Dermis microvascular lymphatic vessel endothelial cell (primary cell): ENCODE results near the gene FSIP2. TPM values are rescaled to one million over a fixed set of nuclear protein-coding genes. Genes with fewer than 3 reads are reported as not detected.
"Not testable (repeated sequence)": the region's sequence is repeated elsewhere in the genome, so short reads cannot be mapped to it uniquely, and the experiment has no call there.

Source experiments
- DNase-seq, 2 donors: peaks; one replicate each; pipeline versions ENCODE4 v3.0.0 to v3.0.0-alpha.2; 2010; ENCODE audit warnings: low read depth in 2 of 2
- total RNA-seq: library from RNA; depleted of rRNA; stranded (reverse); fragments of >200 nt; gene quantifications from 2 replicates; pipeline ENCODE4 v1.2.1, GENCODE V29; 2014

Gene FSIP2
- total RNA-seq, 1 donor from 2014 or later, result under 0.01 TPM

DNA sequence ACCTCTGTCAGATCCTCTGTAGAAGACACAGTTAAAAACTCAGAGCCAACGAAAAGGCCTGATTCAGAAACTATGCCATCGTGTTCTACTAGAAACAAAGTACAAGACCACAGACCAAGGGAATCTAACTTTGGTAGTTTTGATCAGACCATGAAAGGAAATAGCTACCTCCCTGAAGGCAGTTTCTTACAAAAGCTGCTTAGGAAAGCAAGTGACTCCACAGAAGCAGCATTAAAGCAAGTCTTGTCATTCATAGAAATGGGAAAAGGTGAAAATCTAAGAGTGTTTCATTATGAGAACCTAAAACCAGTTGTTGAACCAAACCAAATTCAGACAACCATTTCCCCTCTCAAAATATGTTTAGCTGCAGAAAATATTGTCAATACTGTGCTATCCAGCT, 58.2 kb downstream of the FSIP2 start:
- DNase-seq, result no peak

DNA sequence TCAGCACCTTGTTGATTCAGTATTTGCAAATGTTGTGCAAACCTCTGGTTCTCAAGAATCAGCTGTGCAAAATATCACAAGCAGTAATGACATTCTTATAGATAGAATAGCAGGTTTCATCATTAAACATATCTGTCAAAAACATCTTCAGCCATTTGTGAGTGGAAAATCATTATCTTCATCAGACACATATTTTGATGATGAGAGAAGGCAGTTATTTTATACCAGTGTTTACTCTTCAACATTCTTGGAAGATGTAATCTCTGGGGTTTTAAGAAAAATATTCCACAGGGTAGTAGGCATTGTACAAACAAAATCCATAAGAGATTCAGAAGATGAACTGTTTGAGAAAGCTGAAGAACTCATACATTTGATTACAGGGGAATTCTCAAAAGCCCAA, 64.3 kb downstream of the FSIP2 start:
- no peak for DNase-seq

DNA sequence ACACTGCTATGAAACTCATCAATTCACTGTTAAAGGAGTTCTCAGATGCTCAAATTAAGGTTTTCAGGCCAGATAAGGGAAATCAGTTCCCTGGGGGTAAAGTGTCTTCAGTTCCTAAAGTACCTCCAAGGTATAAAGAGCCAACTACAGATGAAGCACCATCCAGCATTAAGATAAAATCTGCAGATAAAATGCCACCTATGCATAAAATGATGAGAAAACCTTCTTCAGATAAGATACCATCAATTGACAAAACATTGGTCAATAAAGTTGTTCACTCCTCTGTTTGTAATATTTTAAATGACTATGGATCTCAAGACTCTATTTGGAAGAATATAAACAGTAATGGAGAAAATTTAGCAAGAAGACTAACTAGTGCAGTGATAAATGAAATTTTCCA, 68.2 kb downstream of the FSIP2 start:
- DNase-seq, result no peak

DNA sequence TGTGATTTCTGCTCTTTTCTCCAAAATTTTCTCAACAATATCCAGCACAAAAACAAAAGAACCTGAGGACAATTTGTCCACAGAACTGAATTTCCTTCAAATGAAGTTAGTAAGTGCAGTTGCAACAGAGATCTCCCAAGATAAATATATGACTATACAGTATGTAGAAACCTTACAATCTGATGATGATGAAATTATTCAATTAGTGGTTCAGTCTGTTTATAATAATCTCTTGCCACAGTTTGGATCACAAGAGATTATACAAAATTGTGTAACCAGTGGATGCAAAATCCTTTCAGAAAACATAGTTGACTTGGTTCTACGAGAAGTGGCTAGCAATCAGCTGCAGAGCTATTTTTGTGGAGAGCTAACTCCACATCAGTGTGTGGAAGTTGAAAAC, 68.7 kb downstream of the FSIP2 start:
- no peak for DNase-seq

DNA sequence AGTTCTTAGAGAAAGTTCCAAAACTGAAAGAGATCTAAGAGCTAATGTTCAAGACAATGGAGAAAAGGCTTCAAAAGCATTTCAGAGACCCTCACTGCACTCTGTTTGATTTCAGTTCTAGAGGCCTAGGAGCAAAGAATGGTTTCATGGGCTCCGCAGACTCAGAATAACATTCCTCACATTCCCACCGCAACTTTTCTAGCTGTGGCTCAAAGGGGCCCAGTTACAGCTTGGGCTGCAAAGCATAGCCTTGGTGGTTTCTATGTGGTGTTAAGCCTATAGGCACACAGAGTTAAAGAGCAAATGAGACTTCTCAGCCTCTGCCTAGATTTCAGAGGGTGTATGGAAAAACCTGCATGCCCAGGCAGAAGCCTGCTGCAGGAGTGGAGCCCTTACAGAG, 73.0 kb downstream of the FSIP2 start:
- no peak for DNase-seq

DNA sequence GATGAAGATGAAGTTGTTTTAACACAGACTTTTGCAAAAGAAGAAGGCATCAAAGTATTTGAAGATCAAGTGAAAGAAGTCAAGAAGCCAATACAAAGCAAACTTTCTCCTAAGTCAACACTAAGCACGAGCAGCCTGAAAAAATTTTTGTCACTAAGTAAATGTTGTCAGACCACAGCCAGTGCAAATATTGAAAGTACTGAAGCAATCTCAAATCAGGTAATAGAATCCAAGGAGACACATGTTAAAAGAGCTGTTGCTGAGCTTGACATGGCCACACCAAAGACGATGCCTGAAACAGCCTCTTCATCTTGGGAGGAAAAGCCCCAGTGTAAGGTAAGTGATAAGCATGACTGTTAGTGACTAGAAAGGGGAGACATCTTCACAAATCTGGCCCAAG, 75.1 kb downstream of the FSIP2 start:
- no peak for DNase-seq

DNA sequence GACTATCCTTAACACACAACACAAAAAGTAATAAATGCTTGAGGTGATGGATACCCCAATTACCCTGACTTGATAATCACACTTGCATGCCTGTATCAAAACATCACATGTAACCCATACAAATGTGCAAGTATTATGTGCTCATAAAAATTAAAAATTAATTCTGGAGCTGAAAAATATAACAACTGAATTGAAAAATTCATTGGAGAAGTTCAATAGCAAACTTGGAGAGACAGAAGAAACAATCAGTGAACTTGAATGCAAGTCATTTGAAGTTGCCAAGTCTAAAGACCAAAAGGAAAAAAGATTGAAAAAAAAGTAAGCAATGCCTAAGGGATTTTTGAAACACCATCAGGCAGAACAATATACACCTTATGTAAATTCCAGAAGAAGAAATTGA, 79.4 kb downstream of the FSIP2 start:
- DNase-seq, result no peak

DNA sequence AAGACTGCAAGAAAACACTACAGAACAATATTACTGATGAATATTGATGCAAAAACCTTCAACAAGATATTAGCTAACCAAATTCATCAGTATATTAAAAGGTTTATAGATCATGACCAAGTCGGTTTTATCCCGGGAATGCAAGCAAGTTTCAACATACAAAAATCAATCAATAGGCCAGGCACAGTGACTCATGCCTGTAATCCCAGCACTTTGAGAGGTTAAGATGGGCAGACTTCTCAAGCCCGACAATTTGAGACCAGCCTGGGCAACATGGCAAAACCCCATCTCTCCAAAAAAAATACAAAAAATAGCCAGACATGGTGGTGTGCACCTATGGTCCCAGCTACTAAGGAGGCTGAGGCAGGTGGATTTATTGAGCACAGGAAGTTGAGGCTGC, 82.9 kb downstream of the FSIP2 start:
- no peak for DNase-seq

DNA sequence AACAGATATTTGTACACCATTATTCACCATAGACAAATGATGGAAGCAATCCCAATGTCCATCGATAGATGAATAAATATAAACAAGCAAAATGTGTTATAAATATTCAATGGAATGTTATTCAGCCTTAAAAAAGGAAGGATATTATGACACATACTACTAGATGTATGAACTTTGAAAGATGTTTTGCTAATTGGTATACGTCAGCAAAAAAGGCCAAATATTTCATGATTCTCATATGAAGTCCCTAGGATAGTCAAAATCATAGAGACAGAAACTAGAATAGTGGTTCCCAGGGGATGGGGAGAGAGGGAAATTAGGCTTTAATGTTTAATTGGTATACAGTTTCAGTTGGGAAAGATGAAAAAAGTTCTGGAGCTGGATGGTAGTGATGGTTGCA, 85.2 kb downstream of the FSIP2 start:
- DNase-seq, result no peak

DNA sequence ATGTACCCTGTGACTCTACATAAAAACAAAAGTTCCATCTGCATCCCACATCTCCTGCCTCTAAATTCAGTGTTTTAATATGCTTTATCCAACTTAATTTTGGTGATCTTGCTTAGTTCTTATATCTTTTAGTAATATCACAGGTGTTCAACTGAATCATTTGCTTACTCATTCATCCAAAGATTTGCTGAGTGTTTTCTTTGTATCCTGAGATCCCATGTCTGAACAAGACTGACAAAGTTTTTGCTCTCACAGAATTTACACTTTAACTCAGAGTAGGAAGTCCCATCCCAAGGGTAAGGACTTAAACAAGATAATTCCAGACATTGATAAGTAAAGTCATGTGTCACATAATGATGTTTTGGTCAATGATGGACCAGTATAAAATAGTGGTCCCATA, 87.0 kb downstream of the FSIP2 start:
- no peak for DNase-seq

DNA sequence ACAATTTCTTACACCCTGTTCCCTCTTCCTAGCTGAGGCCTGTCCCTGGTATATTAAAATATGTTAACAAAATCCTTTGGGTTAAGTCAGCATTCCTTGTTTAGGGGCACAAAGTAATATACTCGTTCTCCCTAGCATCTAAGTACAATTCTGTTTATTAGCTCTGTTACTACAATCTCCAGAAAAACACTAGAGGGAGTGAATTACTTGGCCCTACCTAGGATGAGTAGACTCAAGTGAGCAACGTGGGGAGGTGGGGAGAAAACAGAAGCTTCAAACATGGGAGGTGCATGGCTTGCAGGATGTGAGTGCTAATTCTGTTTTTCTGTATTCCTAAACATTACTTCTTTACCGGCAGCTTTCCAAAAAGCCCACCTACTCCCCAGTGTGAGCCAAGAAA, 89.7 kb downstream of the FSIP2 start:
- DNase-seq, result no peak

DNA sequence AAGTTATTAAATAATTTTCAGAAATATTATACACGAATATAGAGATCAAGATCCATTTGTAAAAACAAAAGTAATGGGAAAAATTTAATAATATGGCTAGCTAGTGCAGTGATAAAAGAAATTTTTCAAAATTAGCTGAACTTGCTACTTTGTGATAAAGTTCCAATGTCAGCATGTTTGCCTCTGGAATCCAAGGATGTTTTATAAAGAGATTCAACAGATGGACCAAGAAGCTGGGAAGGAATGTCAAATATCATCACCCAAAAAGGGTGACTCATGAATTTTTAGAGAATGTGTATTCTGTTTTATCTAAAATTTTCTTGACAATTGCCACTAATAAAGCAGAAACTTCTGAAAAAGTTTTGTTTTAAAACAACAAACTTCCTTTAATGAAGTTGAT, 95.3 kb downstream of the FSIP2 start:
- DNase-seq, result no peak

DNA sequence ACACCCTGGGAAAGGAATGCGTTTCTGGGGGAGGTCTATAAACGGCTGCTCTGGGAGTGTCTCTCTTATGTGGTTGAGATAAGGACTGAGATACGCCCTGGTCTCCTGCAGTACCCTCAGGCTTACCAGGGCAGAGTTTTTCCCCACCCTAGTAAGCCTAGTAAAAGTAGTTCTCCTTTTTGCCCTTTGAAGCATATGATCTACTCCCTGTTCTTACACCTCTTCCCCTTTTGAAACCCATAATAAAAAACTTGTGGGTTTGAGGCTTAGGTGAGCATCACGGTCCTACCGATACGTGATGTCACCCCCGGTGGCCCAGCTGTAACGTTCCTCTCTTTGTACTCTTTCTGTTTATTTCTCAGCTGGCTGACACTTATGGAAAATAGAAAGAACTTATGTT, 97.4 kb downstream of the FSIP2 start:
- no peak for DNase-seq

DNA sequence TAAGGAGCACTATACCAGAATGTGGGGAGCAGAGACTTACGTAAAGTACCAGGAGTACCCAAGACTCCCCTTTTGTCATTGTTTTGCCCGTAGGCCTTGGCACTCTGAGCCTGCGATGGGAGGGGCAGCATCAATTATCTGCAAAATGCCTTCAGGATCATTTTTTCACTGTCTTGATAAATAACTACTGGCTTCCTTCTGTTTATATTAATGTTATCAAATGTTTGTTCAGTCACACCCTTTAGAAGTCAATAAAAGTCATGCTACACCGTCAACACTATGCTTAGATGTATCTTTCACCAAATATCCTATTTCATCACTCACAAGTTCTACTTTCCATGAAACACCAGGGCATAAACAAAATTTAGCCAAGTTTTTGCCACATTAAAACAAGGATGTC, 116.3 kb downstream of the FSIP2 start:
- no peak for DNase-seq

DNA sequence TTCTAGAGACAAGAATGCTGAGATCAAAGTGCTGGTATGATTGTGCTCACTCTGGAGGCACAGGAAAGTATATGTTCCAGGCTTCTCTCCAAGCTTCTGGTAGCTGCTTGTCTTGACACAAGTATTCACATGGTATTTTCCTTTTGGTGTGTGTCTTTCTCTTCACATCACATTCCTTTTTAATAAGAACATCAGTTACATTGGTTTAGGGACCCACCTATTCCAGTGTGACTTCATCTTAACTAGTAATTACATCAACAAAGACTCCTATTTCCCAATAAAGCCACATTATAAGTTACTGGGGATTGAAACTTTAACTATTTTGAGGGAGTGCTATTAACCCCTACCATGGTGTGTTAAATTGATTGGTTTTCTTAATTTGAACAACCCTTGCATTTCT, 119.1 kb downstream of the FSIP2 start:
- no peak for DNase-seq

DNA sequence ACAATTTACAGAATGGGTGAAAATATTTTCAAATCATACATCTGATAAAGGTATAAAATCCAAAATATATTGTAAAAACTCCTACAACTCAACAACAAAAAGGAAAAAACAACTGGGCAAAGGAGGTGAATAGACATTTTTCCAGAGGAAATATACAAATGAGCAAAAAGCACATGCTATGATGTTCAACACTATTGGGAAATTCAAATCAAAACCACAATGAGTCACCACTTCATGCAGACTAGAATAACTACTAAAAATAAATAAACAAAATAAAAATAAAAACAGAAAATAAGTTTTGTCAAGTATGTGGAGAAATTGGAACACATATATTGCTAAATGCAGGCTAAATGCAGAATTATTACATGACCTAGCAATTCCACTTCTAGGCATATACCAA, 120.9 kb downstream of the FSIP2 start:
- DNase-seq, result no peak

DNA sequence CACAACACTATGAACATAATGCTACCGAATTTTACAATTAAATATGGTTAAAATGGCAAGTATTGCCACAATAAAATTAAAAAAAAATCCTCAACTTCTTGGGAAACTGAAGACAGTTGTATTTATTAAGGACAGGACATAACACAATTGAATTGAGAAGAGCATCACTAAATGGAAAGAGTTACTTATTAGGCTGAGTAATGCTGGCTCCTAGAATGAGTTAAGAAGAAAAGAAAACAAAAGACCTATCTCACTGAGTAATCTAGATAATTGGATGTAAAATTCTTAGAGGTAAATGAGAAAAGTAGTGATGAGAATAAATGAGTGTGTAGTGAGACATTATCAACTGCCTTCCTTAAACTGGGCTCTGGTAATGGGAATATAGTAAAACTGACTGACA, 121.7 kb downstream of the FSIP2 start:
- no peak for DNase-seq

DNA sequence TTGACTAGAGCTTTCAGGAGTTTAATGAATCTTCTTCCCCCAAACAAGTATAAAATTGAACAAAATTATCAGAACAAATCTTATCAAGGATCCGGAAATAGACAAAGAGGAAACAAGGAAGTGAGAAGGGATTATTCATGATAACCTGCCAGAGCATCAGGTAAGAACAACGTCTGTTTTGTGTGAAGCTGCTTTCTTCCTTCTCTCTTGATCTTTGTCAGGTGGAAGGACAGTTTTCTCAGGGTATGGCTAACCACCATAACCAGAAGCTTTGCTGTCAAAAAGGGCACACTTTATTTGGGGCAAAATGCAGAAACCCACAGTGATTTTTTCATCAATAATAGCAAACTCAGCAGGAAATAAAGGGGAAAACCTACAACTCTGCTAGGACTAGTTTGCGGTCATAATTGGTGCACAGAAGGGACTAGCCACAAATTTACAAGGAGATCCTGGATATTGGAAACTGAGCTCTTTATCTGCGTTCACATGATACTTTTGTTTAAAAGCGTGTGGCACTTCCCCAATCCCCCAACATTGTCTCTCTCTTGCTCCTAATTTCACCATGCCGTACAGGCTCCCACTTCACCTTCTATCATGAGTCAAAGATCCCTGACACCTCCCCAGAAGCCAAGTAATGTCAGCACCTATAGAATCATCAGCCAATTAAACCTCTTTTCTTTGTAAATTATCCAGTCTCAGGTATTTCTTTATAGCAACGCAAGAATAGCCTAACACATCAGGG, 124.2 kb downstream of the FSIP2 start:
- no peak for DNase-seq

DNA sequence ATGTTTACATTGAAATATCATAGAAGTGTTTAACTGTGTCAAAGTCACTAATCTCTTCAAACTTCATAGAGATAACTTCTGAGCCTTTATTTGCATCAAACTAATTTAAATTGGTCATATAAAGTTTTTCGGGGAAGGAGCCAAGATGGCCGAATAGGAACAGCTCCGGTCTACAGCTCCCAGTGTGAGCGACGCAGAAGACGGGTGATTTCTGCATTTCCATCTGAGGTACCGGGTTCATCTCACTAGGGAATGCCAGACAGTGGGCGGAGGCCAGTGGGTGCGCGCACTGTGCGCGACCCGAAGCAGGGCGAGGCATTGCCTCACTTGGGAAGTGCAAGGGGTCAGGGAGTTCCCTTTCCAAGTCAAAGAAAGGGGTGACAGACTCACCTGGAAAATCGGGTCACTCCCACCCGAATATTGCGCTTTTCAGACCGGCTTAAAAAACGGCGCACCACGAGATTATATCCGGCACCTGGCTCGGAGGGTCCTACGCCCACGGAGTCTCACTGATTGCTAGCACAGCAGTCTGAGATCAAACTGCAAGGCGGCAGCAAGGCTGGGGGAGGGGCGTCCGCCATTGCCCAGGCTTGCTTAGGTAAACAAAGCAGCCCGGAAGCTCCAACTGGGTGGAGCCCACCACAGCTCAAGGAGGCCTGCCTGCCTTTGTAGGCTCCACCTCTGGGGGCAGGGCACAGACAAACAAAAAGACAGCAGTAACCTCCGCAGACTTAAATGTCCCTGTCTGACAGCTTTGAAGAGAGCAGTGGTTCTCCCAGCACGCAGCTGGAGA, 126.1 kb downstream of the FSIP2 start:
- not testable (repeated sequence) for DNase-seq

DNA sequence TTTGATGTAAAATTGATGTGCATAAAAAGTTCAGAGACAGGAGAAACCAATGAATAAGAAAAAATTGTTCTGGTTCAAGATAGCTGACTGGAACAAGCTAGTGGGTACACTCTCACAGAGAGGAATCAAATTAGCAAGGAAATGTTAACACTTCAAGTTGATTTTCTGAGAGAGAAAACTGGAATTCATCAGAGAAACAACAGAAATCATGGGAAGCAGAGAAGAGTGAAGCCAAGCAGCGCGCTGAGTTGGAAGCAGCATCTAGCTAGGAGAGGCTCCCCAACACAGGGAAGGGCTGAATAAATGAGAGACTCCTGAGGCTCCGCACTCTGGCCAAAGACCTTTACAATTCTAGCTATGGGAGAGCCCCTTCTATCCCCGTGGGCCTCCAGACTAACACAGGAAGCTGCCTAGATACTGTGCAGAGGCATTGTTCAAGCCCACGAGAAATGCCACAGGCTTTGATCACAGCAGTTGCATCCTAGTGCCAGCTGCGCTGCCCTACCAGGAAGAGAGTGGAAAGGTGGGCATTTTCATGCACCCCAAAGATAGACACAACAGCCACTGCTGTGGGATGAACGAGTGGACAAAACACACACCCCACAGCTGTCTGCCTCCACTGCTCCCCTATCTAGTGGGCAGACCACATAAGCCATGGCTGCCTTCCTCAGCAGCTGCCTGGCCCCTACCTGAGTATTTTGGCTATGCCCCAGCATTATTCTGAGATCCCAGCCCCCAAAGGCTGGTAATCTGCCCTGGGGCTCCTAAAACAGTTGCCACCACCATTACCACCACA, 136.7 kb downstream of the FSIP2 start:
- no peak for DNase-seq

DNA sequence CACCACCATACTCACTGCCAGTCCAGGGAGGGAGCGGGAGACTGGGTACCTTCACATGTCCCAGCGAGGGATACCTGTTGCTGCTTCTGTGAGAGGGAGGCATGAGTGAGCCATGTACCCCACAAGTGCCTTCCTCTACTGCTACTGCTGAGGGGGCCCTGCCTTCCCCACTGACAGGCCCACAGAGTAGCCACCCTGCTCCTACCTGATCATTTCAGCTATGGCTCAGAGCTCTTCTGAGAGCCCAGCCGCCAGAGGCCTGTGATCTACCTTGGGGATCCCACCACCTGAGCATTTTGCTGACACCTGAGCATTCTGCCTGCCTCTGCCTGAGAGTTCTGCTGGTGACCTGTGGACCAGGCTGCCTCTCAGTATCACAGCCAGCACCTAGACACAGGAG, 137.6 kb downstream of the FSIP2 start:
- no peak for DNase-seq

DNA sequence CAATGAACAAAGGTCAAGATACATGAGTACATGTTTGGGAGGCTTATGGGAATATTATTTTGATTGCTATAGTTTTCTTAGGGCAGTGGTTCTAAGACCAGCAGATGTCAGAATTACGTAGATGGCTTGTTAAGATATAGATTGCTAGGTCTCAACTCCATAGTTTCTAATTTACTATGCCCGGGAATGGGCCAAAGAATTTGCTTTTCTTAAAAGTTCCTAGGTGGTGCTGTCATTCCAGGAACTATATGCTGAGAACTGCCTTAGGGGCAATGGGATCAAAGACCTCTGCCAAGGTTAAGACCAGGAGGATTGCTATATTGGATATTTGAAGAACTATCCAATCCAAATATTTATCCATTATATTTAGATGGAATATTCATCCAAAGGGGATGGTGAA, 141.8 kb downstream of the FSIP2 start:
- DNase-seq, result no peak
